ENCODE measurements around the gene CHST15. TPM values are rescaled to one million over a fixed set of nuclear protein-coding genes. Genes with fewer than 3 reads are reported as not detected.

CHST15 gene
- total and polyA plus RNA-seq, 2 of the 8 experiments (the other 6 are each of a cell fraction or from before 2014, with no cell fraction given), result 8.8 to 9.1 TPM

DNA sequence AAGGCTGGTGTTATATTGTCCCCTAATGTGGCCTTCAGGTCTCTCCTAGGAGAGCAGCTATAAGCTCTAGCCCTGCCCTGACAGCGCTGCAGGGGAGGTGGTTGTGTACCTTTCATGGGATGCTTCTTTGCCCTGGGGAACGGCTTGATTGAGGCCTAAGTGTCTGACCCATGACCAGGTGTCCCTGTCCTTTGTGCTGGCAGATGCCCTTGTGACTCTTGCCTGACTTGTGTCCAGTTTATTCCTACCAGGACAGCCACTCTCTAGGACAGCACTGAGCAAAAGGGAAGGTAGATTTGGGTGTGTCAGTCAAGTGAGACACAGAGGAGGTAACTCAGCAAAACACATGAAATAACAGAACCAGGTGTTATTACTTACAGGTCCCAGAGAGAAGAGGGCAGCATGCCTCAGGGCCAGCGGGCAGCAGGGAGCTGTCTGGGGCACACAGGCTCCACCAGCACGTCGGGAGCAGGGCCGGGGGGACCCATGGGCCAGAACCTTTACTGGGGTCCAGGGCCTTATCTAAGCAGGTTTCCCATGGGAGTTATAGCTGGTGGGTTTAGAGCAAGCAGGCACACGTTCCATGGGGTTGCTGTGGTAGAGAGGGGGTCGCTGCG lies 10.7 kb upstream of the CHST15 start:
- Histone ChIP-seq H4K20me1 (replicated peaks in 1 of 2; ENCODE audit: control insufficient read depth in 1 of 2, insufficient read depth in 2 of 2, low read length in 2 of 2) (no peaks in the 10 kb centered on the region), H3K4ac (replicated peaks; ENCODE audit: insufficient read length, low read depth, low read length) (no peak overlapping the region), H2BK12ac (ENCODE audit: low read depth, low read length) (no peak overlapping the region), H2BK20ac (ENCODE audit: low read length) (no peak overlapping the region), H3K9me3 (ENCODE audit: insufficient read depth in 2 of 2, low read depth in 1 of 2, low read length in 1 of 2) (no peaks in the 10 kb centered on the region), H3K9ac (replicated peaks in 1 of 4; ENCODE audit: extremely low read depth in 1 of 4, low read depth in 3 of 4, low read length in 3 of 4) (no peak overlapping the region), H3K4me1 (replicated peaks in 1 of 4; ENCODE audit: control insufficient read depth in 3 of 4, insufficient read depth in 4 of 4, low read length in 3 of 4) (peaks cover 0 to 2% (median 0%) of the 10 kb centered on the region in 4 experiments; a peak in 3 of 7 replicates), H3K4me3 (ENCODE audit: extremely low read depth in 1 of 4, insufficient read depth in 2 of 4, low read depth in 3 of 4, low read length in 4 of 4) (no peak overlapping the region), H3K27me3 (replicated peaks in 1 of 4; ENCODE audit: control insufficient read depth in 3 of 4, extremely low read depth in 1 of 4, insufficient read depth in 3 of 4, low read length in 3 of 4) (no peaks in the 10 kb centered on the region), H2BK120ac (replicated peaks; ENCODE audit: low read depth, low read length) (no peak overlapping the region), H2BK15ac (ENCODE audit: low read length) (0 out of 2 replicates have a peak overlapping the region, but pooled peaks have one; percentile 72), H3K23ac (ENCODE audit: insufficient read length) (no peak overlapping the region), H3K23me2 (ENCODE audit: low read depth, low read length) (no peaks in the 10 kb centered on the region), H3K18ac (ENCODE audit: extremely low read depth, low read length) (no peak overlapping the region), H3K4me2 (ENCODE audit: insufficient read depth in 1 of 2, low read depth in 2 of 2, low read length in 2 of 2) (no peak overlapping the region), H2AK5ac (ENCODE audit: low read depth, low read length) (no peak overlapping the region), H3K27ac (ENCODE audit: low read depth, low read length) (no peak overlapping the region), H4K91ac (replicated peaks; ENCODE audit: insufficient read length, low read length) (no peak overlapping the region), H2AFZ (ENCODE audit: low read length) (no peak overlapping the region), H3K79me2 (ENCODE audit: control insufficient read depth in 1 of 2, insufficient read depth in 2 of 2, low read length in 2 of 2) (no peaks in the 10 kb centered on the region), H3K56ac (replicated peaks; ENCODE audit: insufficient read length, low read depth, low read length) (no peak overlapping the region), H4K5ac (ENCODE audit: insufficient read length, low read depth, low read length) (no peak overlapping the region), H4K8ac (ENCODE audit: extremely low read depth, insufficient read depth, low read length) (no peak overlapping the region), H2BK5ac (ENCODE audit: low read depth, low read length) (no peak overlapping the region), H3K79me1 (ENCODE audit: low read depth, low read length) (no peaks in the 10 kb centered on the region), H3K14ac (ENCODE audit: insufficient read length) (no peak overlapping the region), H3K36me3 (ENCODE audit: control insufficient read depth in 2 of 4, insufficient read depth in 4 of 4, low read length in 3 of 4) (no peaks in the 10 kb centered on the region)
- FAIRE-seq (no peak), DNase-seq (ENCODE audit: low read depth in 1 of 2, low spot score in 2 of 2) (no peak)
- CTCF ChIA-PET (ENCODE audit: partially characterized antibody), result interaction anchor here (0.9 to 1.6 kb wide), 5 partner anchors 13 to 110 kb away, joined by 3 to 6 read pairs (median 3); no protein-coding TSS in a partner anchor
- WGBS, 2 experiments (ENCODE audit: extremely low coverage in 1 of 2, insufficient coverage in 1 of 2, insufficient read length in 1 of 2, insufficient replicate concordance in 2 of 2, low coverage in 1 of 2, low lambda C conversion rate in 2 of 2, missing lambda C conversion rate in 1 of 2), result 88% methylated on average over 9 of the region's 9 CpGs; no CpG with 5 or more reads in 1 of the 2 experiments
- POLR2A ChIA-PET (ENCODE audit: partially characterized antibody), result interaction anchor here (0.5 kb wide), 1 partner anchor 9 kb away, joined by 3 read pairs; no protein-coding TSS in a partner anchor
- no peak for TF ChIP-seq JUN (IDR thresholded peaks at IDR 0.05; ENCODE audit: low read depth, low read length)
- no peak for TF ChIP-seq CREB1 (IDR thresholded peaks at IDR 0.05)
- no peak for TF ChIP-seq PHF8 (conservative IDR thresholded peaks at IDR 0.05; ENCODE audit: low read depth, low read length)
- TF ChIP-seq, protein P1, sequence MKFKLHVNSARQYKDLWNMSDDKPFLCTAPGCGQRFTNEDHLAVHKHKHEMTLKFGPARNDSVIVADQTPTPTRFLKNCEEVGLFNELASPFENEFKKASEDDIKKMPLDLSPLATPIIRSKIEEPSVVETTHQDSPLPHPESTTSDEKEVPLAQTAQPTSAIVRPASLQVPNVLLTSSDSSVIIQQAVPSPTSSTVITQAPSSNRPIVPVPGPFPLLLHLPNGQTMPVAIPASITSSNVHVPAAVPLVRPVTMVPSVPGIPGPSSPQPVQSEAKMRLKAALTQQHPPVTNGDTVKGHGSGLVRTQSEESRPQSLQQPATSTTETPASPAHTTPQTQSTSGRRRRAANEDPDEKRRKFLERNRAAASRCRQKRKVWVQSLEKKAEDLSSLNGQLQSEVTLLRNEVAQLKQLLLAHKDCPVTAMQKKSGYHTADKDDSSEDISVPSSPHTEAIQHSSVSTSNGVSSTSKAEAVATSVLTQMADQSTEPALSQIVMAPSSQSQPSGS (IDR thresholded peaks at IDR 0.05; ENCODE audit: low read length), result no peak
- no peak for TF ChIP-seq CHD1 (IDR thresholded peaks at IDR 0.05; ENCODE audit: low read depth, low read length)
- no peak for TF ChIP-seq MAFK (IDR thresholded peaks at IDR 0.05; ENCODE audit: low read depth, low read length)
- no peak for TF ChIP-seq SP1 (IDR thresholded peaks at IDR 0.05; ENCODE audit: low read depth, low read length)
- TF ChIP-seq POLR2AphosphoS5 (IDR thresholded peaks at IDR 0.05; ENCODE audit: low read depth, low read length), result no peak
- no peak for TF ChIP-seq CHD2 (IDR thresholded peaks at IDR 0.05; ENCODE audit: low read length)
- TF ChIP-seq, protein P2, sequence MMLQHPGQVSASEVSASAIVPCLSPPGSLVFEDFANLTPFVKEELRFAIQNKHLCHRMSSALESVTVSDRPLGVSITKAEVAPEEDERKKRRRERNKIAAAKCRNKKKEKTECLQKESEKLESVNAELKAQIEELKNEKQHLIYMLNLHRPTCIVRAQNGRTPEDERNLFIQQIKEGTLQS (IDR thresholded peaks at IDR 0.05; ENCODE audit: insufficient read depth, low read depth, low read length), result no peak
- TF ChIP-seq GTF2F1 (IDR thresholded peaks at IDR 0.05; ENCODE audit: borderline replicate concordance, low read depth, low read length), result no peak
